ENCODE data around the gene NCBP2. TPM values are rescaled to one million over a fixed set of nuclear protein-coding genes. Genes with fewer than 3 reads are reported as not detected.

Gene NCBP2
- total RNA-seq, 4 donors from 2014 or later = 4.1 to 67.2 (median 49.5) TPM

- Histone ChIP-seq H3K36me3 (no peaks in the 10 kb centered on the region), H3K9me3 (no peaks in the 10 kb centered on the region), H3K4me3 (no peak overlapping the region), H3K27ac (no peak overlapping the region), H3K4me1 (no peaks in the 10 kb centered on the region), H3K27me3 (no peaks in the 10 kb centered on the region)
- no peak for TF ChIP-seq POLR2A (IDR thresholded peaks at IDR 0.05)
- no peak for TF ChIP-seq CTCF (IDR thresholded peaks at IDR 0.05)
- DNase-seq = no peak
- intact Hi-C loops (cut with DNase I; ENCODE audit: low total_unique reads) = no loop called here
These were observed 14.5 kb downstream of the NCBP2 start for GRCh38 chr3:196927571-196928453.

DNA sequence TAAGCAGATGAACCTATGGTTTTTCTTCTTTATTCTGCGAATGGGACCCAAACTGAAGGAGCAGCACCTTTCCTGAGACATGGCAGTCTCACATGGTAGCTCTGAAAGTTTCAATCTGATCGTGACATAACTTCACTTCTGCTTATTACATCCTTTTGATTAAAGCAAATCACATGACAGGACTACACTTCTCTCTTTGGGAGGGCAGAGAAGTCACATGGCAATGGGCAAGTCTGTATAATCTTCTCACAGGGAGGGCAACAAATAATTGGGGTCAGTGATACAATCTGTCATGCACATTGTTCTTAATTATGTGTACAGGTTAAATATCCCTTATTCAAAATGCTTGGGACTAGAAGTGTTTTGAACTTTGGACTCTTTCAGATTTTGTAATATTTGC lies 21.6 kb downstream of the NCBP2 start:
- DNase-seq = no peak
- TF ChIP-seq CTCF (IDR thresholded peaks at IDR 0.05) (no peak), POLR2A (IDR thresholded peaks at IDR 0.05) (no peak)
- Histone ChIP-seq H3K9me3 (no peaks in the 10 kb centered on the region), H3K4me3 (no peak overlapping the region), H3K27ac (no peak overlapping the region), H3K27me3 (no peaks in the 10 kb centered on the region), H3K36me3 (no peaks in the 10 kb centered on the region), H3K4me1 (no peaks in the 10 kb centered on the region)
- intact Hi-C loops (cut with DNase I; ENCODE audit: low total_unique reads) = no loop called here

GRCh38 chr3:196918968-196919367 lies 23.4 kb downstream of the NCBP2 start:
- intact Hi-C loops (cut with DNase I; ENCODE audit: low total_unique reads) = no loop called here
- Histone ChIP-seq H3K9me3 (no peaks in the 10 kb centered on the region), H3K27ac (no peak overlapping the region), H3K4me1 (no peaks in the 10 kb centered on the region), H3K4me3 (no peak overlapping the region), H3K27me3 (no peaks in the 10 kb centered on the region), H3K36me3 (no peaks in the 10 kb centered on the region)
- DNase-seq = no peak
- TF ChIP-seq POLR2A (IDR thresholded peaks at IDR 0.05) (no peak), CTCF (IDR thresholded peaks at IDR 0.05) (no peak)

- no peak for DNase-seq
- Histone ChIP-seq H3K9me3 (no peaks in the 10 kb centered on the region), H3K27ac (no peak overlapping the region), H3K4me3 (no peak overlapping the region), H3K4me1 (no peaks in the 10 kb centered on the region), H3K36me3 (no peaks in the 10 kb centered on the region), H3K27me3 (no peaks in the 10 kb centered on the region)
- TF ChIP-seq POLR2A (IDR thresholded peaks at IDR 0.05) = no peak
- no peak for TF ChIP-seq CTCF (IDR thresholded peaks at IDR 0.05)
- intact Hi-C loops (cut with DNase I; ENCODE audit: low total_unique reads) = no loop called here
These were observed 25.3 kb downstream of the NCBP2 start for GRCh38 chr3:196916995-196917394.

- no peaks in the 10 kb centered on the region for H3K36me3 ChIP-seq
- H3K4me3 ChIP-seq = no peak overlapping the region
- no peaks in the 10 kb centered on the region for H3K4me1 ChIP-seq
- no peak overlapping the region for H3K27ac ChIP-seq
- H3K9me3 ChIP-seq = no peaks in the 10 kb centered on the region
- TF ChIP-seq CTCF (IDR thresholded peaks at IDR 0.05) (no peak), POLR2A (IDR thresholded peaks at IDR 0.05) (no peak)
- DNase-seq = no peak
- intact Hi-C loops (cut with DNase I; ENCODE audit: low total_unique reads) = no loop called here
- H3K27me3 ChIP-seq = no peaks in the 10 kb centered on the region
These were observed 26.1 kb downstream of the NCBP2 start for GRCh38 chr3:196916221-196916620.

Measured in uterus (tissue), 4 donors.